HG03108 (cell line): ENCODE data around the gene IRF2BP1.
A peak's percentile ranks its signal among the peaks of the same experiment; 100 is the strongest.

Source experiments
- ATAC-seq: cut with Tn5 transposase; IDR thresholded peaks from one replicate; pipeline ENCODE4 v1.9.1; 2021; ENCODE audit warnings: moderate library complexity; ENCODE audit not compliant: unreplicated experiment

The IRF2BP1 gene

GRCh38 chr19:45863335-45863839, 22.6 kb downstream of the IRF2BP1 start:
- ATAC-seq = no peak

DNA sequence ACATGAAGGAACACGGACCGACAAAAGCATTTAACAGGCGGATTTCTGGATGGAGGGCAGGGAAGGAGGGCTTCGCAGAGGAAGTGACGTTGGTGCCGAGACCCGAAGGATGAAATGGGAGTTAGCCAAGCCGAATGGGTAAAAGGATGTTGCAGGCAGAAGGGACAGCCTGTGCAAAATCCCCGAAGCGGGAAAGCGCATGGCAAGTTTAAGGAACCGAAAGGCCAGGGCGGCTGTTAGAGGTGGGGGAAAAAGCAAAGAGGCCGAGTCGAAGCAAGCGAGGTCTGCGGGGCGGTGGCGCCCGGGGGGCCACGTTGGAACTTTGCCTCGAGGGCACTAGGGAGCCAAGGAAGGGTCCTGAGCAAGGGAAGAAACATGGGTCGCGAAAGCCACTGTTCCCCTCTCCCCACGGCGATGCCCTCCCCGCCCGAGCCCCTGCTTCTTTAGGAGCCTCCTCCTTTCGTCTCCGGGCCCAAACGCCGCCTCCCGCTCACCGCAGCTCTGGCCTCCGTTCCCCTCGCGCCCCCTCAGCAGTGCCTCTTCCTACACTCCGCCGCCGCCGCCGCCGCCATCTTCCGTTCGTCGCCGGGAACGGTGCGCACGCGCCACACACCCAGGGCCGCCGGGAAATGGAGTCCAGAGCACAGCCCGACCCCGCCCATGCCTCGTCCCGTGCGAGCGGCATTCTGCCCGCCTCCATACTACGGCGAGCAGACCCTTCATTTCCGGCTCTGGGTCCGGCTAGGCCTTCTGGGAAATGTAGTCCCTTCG, 23.2 kb downstream of the IRF2BP1 start, which contains the start of gene SYMPK:
Gene SYMPK (minus strand): TSS at position 584 of the 771 bp plus-strand sequence. CDS start 8,652 bp downstream, outside the sequence.
- peak; percentile 93 for ATAC-seq

GRCh38 chr19:45862271-45862563, 23.7 kb downstream of the IRF2BP1 start:
- ATAC-seq = no peak

DNA sequence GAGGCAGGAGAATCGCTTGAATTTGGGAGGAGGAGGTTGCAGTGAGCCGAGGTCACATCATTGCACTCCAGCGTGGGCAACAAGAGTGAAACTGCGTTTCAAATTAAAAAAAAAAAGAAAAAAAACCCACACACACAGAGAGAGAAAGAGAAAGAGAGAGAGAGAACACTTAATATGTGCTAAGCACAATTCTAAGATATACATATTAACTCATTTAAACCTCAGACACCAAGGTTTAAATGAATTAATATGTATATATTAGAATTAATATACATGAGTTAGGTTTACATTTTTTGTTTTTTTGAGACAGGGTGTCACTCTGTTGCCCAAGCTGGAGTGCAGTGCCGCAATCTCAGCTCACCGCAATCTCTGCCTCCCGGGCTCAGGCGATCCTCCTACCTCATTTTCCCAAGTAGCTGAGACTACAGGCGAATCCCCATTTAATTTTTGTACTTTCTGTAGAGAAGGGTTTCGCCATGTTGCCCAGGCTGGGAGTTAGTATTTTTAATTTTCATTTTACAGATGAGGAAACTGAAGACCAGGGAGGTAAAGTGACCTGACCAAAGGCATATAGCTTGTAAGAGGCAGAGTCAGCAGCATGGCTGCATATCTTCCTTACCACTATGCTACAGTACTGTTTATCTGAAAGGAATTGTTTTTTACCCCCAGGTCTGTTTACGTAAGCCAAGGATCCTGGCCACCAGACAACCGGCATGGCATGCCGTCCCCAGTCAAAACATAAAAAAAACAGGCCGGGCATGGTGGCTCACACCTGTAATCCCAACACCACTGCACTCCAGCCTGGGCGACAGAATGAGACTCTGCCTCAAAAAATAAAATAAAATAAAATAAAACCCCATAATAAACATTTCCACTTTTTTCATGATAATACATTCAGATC, 25.3 kb downstream of the IRF2BP1 start:
- ATAC-seq = no peak

GRCh38 chr19:45854167-45854778, 31.7 kb downstream of the IRF2BP1 start:
- ATAC-seq = no peak

DNA sequence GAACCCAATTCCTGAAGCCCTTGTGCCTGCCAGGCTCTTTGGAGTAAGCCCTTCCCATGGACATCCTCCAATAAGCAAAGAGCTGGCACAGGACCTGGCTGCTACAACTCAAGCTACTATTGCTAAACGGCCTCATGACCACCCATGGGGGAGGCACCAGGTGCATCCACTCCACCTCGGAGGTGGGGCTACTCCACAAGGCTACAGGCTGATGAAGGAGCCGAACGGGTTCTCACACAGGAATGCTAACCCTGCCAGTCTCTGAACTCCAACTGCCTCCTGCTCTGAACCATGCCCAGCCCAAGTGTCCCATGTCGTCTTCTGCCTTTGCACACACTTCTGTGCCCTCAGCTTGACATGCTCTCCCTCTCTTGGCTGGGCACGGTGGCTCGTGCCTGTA, 33.0 kb downstream of the IRF2BP1 start:
- ATAC-seq = no peak

DNA sequence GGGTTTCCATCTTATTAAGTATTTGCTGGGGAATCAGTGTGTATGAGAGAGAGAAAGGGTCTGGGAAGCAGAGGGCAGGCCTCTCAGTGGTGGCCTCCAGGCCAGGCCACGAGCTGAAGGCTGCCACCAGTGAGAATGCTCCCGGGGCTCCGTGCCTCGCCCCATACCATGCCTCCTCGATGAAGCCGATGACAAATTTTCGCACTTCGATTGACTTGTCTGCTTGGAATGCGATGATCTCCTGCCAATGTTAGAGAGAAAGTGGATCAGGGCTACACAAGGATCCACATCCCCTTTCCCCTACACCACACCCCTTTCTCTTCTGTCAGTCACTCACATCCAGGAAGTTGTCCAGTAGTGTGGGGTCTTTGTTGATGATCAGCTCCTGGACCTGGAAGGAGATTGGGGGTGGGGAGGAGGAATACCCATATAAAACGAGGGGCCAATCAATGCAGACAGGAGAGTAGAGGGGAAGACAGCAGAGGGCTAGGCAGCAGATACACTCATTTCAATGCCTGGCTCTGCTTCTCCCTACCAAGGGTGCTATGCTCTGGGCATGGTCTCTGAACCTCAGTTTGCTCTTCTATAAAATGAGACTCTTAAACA, 33.7 kb downstream of the IRF2BP1 start:
- no peak for ATAC-seq

GRCh38 chr19:45848922-45849321, 37.0 kb downstream of the IRF2BP1 start:
- no peak for ATAC-seq

- no peak for ATAC-seq
Observed at GRCh38 chr19:45847663-45848062, 38.3 kb downstream of the IRF2BP1 start.

DNA sequence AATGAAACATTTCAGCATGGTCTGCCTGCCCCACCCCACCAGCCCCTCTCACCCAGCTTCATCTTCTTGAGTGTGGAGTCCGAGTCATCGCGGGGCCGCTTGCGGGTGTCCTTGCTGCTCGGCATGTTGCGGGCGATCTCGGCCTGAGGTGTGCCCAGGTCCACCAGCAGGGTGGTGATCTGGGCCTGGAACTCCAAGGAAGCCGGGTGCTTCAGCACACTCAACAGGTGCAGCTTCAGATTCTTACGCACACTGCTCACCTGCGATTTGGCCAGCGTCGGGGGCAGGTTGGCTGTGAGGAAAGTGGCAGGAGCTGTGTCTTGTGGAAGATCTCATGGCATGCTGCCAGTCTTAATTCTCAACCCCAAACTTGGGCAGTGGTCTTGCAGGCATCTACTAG, 43.7 kb downstream of the IRF2BP1 start:
- ATAC-seq = no peak

GRCh38 chr19:45834970-45835369, 51.0 kb downstream of the IRF2BP1 start:
- ATAC-seq = no peak
